Neuron (in vitro differentiated cells): ENCODE results near the gene CEACAM3.
"Not testable (repeated sequence)": the region's sequence is repeated elsewhere in the genome, so short reads cannot be mapped to it uniquely, and the experiment has no call there.

ENCODE experiments used
- H2AFZ ChIP-seq: one replicate; pipeline ENCODE4 v1.6.1; 2013; ENCODE audit warnings: low read depth, mild to moderate bottlenecking, inconsistent platforms, low read length, moderate library complexity
- H3K27me3 ChIP-seq: one replicate; pipeline ENCODE4 v1.6.1; 2013; ENCODE audit warnings: low read length; ENCODE audit not compliant: insufficient read depth
- H3K36me3 ChIP-seq: one replicate; pipeline ENCODE4 v1.6.1; 2013; ENCODE audit warnings: low read length; ENCODE audit not compliant: insufficient read depth
- H3K4me1 ChIP-seq: one replicate; pipeline ENCODE4 v1.6.1; 2013; ENCODE audit warnings: low read length; ENCODE audit not compliant: insufficient read depth
- H3K4me3 ChIP-seq: 2 replicates; pipeline ENCODE4 v1.5.1; 2013; ENCODE audit warnings: mild to moderate bottlenecking, low read length, moderate library complexity
- H3K9me3 ChIP-seq: one replicate; pipeline ENCODE4 v1.6.1; 2013; ENCODE audit warnings: low read length

CEACAM3 gene

DNA sequence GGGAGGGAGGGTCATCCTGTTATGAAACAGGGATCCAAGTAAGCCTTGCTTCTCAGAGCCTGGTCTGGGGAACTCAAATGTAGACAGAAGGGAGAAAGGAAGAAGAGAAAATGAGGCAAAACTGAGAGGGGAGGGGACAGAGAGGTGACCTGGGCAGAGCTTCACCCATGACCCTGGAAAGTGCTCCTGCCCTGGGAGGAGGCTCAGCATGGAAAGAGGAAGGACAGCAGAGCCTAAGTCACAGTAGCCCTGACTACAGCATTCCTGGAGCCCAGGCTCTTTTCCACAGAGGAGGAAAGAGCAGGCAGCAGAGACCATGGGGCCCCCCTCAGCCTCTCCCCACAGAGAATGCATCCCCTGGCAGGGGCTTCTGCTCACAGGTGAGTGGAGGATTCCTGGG is at the start of gene CEACAM3:
CEACAM3 (plus strand) TSS at position 226 of the 400 bp plus-strand sequence; CDS start at position 317, 91 bp downstream.
- Histone ChIP-seq H3K4me3 (no peak within 1 kb of the TSS), H3K36me3 (no peaks in the 10 kb centered on the region), H2AFZ (no peak within 1 kb of the TSS), H3K9me3 (no peaks in the 10 kb centered on the region), H3K4me1 (no peaks in the 10 kb centered on the region), H3K27me3 (peaks cover 13% of the 10 kb centered on the region)

DNA sequence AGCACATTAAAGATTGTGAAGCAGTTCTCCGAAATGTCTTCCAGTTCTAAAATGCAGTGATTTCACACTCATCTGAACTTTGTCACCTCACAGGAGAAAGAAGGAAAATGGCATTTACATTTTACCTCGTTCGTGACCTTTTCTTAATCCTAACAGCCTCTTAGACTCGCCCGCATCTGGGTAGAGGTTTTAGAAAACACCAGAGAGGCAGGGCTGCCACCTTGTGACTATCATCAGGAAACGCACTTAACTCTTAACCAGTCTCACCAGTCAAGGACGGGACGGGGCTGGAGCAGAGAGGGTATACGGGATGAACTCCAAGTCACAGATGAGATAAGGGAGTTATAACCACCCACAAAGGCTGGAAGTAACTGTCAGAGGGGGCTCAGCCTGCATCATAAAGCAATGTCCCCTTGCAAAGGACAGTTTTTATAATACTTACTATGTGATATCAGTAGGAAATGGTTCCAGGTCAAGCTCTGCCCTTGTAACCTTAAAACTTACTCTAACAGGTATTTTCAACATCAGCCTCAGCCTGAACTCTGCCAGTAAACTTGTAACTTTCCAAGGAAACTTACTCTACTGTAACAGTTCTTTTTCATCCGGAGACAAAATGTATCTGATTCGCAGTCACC is 49.7 kb upstream of the CEACAM3 start:
- H3K27me3 ChIP-seq: peaks cover 44% of the 10 kb centered on the region
- H3K36me3 ChIP-seq: no peaks in the 10 kb centered on the region
- H3K4me1 ChIP-seq: no peaks in the 10 kb centered on the region
- H3K9me3 ChIP-seq: no peaks in the 10 kb centered on the region
- H2AFZ ChIP-seq: no peak overlapping the region
- no peak overlapping the region for H3K4me3 ChIP-seq

DNA sequence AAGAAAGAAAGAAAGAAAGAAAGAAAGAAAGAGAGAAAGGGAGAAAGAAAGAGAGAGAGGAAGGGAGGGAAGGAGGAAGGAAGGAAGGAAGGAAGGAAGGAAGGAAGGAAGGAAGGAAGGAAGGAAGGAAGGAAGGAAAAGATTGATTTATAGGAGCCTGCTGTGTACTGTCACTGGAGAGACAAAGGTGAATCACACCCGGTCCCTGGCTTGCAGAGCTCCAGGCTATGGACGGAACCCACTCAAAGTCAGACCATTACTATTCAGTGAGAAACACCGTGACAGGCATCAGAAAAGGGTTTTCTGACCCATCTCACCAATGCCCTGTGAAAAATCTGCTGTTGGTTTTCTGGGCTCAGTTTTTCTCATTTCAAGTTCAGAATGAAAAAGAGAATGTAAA is 48.4 kb upstream of the CEACAM3 start:
- Histone ChIP-seq H3K36me3 (no peaks in the 10 kb centered on the region), H2AFZ (no peak overlapping the region), H3K4me1 (no peaks in the 10 kb centered on the region), H3K9me3 (no peaks in the 10 kb centered on the region), H3K4me3 (no peak overlapping the region), H3K27me3 (peaks cover 45% of the 10 kb centered on the region)

DNA sequence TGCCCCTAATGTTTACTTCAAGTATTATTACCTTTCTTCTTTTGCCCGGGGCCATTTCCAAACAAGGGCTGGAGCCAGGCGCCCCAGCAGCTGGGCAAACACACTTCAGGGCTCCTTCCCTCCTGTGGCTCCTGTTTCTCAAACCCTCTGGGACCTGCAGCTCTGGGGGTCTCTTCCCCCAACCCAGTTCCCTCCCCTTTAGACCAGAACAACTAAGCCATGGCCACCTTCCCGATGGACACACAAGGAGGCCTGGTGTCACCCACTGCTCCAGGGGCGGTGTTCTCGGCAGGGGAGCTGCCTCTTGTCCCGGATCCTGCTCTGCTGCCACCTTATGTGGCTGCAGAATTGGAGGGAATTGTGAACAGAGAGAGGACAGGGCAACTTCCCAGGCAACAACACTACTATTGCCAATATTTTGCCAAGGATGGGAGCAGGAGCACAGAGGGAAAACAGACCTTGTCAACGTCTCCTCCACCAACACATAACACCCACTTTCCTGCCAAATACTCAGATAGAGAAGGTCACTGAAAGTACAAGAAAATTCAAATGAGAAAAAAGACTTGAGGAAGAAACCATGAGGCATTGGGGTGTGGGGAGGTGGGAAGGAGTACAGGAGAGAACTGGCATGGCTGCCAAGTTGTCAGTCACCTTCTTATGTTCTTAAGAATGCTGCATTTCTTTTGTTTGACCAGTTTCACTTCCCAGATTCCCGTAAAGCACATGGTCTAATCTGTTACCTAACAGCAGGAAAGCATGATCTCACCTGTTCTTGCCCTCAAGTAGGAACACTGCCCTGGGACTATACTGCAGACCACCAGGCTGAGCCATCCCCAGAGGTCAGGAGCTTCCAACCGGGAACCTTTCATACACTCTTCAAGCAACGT is 45.9 kb upstream of the CEACAM3 start:
- not testable (repeated sequence) for H3K9me3 ChIP-seq, H3K4me3 ChIP-seq, H3K36me3 ChIP-seq, H2AFZ ChIP-seq, H3K4me1 ChIP-seq
- H3K27me3 ChIP-seq: peaks cover 41% of the 10 kb centered on the region

DNA sequence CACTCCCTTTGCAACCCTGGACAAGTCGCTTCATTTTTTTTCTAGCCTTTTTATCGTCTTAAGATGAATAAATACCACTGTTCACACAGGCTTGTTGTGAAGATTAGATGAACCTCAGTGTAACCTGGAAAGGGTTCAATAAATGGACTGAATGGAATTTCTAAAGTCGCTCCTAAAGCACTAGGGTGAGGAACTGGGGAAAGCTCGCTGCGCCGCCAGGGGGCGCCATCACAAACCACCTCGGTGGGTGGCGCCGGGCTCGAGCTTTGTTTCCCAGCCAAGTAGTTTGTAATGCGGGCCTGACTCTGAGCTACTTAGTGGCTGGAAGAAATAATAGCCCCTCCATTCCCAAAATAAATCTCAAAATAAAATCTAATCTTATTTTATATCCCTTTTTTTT is 43.2 kb upstream of the CEACAM3 start:
- Histone ChIP-seq H3K4me3 (no peak overlapping the region), H2AFZ (no peak overlapping the region), H3K36me3 (no peaks in the 10 kb centered on the region), H3K4me1 (no peaks in the 10 kb centered on the region), H3K27me3 (peaks cover 20% of the 10 kb centered on the region), H3K9me3 (no peaks in the 10 kb centered on the region)

DNA sequence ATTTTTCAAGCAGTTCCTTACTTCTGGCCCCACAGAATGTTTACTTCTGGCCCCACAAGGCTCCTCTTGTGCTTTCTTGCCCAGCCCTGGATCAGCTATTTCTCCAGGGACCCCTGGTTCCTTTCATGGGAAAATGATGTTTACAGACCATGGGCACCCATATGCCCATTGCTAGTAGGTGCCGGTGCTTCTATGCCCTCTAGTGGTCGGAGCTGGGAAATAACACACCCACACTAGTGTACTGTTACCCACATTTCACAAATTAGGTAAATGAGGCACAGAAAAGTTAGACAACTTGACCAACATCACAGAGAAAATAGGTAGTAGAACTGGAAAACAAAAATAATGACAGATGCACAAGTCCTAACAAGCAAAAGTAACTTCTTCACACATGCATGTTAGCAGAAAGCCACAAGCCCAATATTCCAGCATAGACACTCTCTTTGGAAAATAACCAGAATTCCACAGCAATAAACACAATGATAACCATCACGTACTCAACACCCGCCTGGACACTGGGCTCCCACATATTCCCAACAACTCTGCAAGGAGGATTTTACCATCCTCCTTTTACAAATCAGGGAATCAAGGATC is 42.4 kb upstream of the CEACAM3 start:
- peaks cover 17% of the 10 kb centered on the region for H3K27me3 ChIP-seq

DNA sequence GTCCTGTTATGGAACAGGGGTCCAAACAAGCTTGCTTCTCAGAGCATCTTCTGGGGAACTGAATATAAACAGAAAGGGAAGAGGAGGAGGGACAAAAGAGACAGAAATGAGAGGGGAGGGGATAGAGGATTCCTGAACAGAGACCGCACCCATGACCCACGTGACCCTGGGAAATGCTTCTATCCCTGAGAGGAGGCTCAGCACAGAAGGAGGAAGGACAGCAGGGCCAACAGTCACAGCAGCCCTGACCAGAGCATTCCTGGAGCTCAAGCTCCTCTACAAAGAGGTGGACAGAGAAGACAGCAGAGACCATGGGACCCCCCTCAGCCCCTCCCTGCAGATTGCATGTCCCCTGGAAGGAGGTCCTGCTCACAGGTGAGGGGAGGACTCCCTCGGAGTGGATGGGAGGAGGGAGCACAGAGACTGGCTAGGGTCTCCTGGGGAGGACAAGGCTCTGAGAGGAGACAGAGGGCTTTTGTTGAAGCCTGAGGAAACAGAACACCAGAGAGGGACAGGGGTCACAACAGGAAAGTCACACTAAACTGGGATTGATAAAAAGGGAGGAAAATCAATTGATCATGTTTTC is 41.0 kb upstream of the CEACAM3 start, which contains the start of gene CEACAM6:
CEACAM6 (plus strand) TSS at position 203 of the 586 bp plus-strand sequence; CDS start at position 312, 109 bp downstream.
- Histone ChIP-seq H3K27me3 (peaks cover 21% of the 10 kb centered on the region), H3K4me1 (no peaks in the 10 kb centered on the region), H3K36me3 (no peaks in the 10 kb centered on the region), H2AFZ (no peak within 1 kb of the TSS), H3K9me3 (no peaks in the 10 kb centered on the region), H3K4me3 (no peak within 1 kb of the TSS)

More for the DNA sequence above, 42.4 kb upstream of the CEACAM3 start:
- no peaks in the 10 kb centered on the region for H3K36me3 ChIP-seq
- H2AFZ ChIP-seq: no peak overlapping the region
- no peaks in the 10 kb centered on the region for H3K4me1 ChIP-seq
- H3K9me3 ChIP-seq: no peaks in the 10 kb centered on the region
- H3K4me3 ChIP-seq: no peak overlapping the region

DNA sequence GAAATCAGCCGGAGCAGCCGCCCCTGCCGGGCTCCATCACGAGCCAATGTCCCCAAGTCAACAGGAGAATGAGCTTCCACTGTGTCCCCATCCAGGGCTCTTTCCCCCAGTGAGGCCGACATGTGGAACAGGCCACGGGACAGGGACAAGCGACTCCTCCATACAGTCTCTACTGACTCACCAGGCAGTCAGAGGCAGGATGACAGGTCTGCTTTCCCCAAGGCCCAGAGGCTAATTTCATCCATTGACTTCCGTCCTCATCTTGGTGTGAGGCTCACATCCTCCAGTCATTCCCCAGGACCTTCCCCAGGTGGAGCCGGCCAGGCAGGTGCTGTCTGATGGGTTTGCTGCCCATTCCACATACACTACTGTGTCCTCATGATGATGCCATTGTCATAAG is 37.5 kb upstream of the CEACAM3 start:
- H3K36me3 ChIP-seq: no peaks in the 10 kb centered on the region
- no peak overlapping the region for H2AFZ ChIP-seq
- no peaks in the 10 kb centered on the region for H3K9me3 ChIP-seq
- H3K4me1 ChIP-seq: no peaks in the 10 kb centered on the region
- no peak overlapping the region for H3K4me3 ChIP-seq
- peaks cover 11% of the 10 kb centered on the region for H3K27me3 ChIP-seq

DNA sequence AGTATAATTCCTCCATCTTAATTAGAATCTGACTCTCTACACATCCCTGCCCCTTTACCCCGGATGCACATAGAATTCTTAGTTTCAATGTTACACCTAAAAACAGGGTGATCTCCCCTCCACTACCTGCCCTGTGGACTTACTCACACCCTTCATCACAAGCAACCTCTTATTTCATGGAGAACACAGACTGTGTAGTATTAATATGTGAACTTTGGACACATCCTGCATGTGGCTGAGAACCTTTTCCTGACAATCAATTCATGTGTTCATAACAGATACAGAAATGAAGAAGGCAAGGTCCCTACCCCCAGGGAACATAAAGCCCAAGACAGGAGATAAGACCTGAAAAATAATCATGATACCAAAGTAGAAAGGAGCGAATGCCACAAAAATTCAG is 29.3 kb upstream of the CEACAM3 start:
- Histone ChIP-seq H3K9me3 (no peaks in the 10 kb centered on the region), H3K4me1 (no peaks in the 10 kb centered on the region), H3K4me3 (no peak overlapping the region), H2AFZ (no peak overlapping the region), H3K27me3 (peaks cover 13% of the 10 kb centered on the region), H3K36me3 (no peaks in the 10 kb centered on the region)

DNA sequence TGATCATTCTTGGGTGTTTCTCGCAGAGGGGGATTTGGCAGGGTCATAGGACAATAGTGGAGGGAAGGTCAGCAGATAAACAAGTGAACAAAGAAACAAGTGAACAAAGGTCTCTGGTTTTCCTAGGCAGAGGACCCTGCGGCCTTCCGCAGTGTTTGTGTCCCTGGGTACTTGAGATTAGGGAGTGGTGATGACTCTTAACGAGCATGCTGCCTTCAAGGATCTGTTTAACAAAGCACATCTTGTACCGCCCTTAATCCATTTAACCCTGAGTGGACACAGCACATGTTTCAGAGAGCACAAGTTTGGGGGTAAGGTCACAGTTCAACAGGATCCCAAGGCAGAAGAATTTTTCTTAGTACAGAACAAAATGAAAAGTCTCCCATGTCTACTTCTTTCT is 28.3 kb upstream of the CEACAM3 start:
- not testable (repeated sequence) for H2AFZ ChIP-seq, H3K4me1 ChIP-seq, H3K4me3 ChIP-seq, H3K9me3 ChIP-seq, H3K36me3 ChIP-seq
- peaks cover 15% of the 10 kb centered on the region for H3K27me3 ChIP-seq

DNA sequence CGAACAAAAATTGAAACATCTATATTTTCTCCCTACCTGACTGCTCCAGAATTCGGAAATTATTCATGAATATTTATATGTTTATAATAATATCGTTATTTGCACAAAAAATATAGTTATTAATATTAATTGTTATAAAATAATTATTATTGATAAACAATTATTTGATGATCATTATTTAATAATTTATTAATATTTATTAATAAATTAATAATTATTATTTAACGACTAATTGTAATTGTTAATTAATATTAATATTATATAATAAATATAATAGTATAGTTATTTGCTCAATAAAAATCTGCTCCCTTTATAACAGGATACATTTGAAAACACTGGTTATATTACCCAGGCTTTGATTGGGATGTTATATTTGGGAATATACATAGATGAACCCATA is 26.8 kb upstream of the CEACAM3 start:
- Histone ChIP-seq H3K27me3 (peaks cover 15% of the 10 kb centered on the region), H2AFZ (no peak overlapping the region), H3K4me3 (no peak overlapping the region), H3K9me3 (no peaks in the 10 kb centered on the region), H3K4me1 (no peaks in the 10 kb centered on the region), H3K36me3 (no peaks in the 10 kb centered on the region)

DNA sequence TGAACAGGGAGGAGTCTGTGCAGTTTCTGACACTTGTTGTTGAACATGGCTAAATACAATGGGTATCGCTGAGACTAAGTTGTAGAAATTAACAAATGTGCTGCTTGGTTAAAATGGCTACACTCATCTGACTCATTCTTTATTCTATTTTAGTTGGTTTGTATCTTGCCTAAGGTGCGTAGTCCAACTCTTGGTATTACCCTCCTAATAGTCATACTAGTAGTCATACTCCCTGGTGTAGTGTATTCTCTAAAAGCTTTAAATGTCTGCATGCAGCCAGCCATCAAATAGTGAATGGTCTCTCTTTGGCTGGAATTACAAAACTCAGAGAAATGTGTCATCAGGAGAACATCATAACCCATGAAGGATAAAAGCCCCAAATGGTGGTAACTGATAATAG is 25.0 kb upstream of the CEACAM3 start:
- no peaks in the 10 kb centered on the region for H3K36me3 ChIP-seq
- no peak overlapping the region for H3K4me3 ChIP-seq
- no peak overlapping the region for H2AFZ ChIP-seq
- no peaks in the 10 kb centered on the region for H3K4me1 ChIP-seq
- H3K27me3 ChIP-seq: peaks cover 15% of the 10 kb centered on the region
- H3K9me3 ChIP-seq: no peaks in the 10 kb centered on the region

DNA sequence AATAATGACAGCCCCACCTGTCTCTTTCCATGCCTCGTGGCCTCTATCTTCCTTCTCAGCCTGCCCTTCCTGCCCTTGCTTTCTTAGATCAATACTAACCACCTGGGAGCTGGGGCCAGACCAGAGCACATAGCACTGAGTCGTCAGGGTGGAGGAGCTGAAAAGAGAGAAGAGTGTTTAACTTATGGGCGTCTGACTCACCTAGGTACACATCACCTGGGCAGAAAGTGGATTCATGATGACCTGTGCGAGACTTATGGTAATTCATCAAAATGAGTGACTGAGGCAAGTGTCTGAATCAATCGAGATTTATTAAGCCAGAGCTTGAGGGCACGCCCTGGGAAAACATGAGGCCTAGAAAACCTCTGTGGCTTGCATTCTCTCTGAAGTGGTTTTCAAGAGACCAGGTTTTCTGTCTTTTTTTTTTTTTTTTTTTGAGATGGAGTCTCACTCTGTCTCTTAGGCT is 21.8 kb upstream of the CEACAM3 start:
- no peak overlapping the region for H3K4me3 ChIP-seq
- H2AFZ ChIP-seq: no peak overlapping the region
- H3K36me3 ChIP-seq: no peaks in the 10 kb centered on the region
- H3K9me3 ChIP-seq: no peaks in the 10 kb centered on the region
- H3K4me1 ChIP-seq: no peaks in the 10 kb centered on the region
- H3K27me3 ChIP-seq: peaks cover 19% of the 10 kb centered on the region
